Activated naive CD4-positive, alpha-beta T cell treated with anti-CD3 and anti-CD28 coated beads, Interleukin-2, amount 10 ng/mL, durations not matched to agents 7 days and 5 days (primary cell): Measurements from ENCODE around the gene PRKACB.
"Not testable (repeated sequence)": the region's sequence is repeated elsewhere in the genome, so short reads cannot be mapped to it uniquely, and the experiment has no call there.

Experiments
- CTCF ChIA-PET: fragments of 350-600 bp; sonication (Branson Sonifier 250); formaldehyde crosslinking; loops from one replicate; lab custom pipeline; 2021; ENCODE audit warnings: antibody characterized with exemption; lab: Charles Lee
- DNase-seq: peaks from one replicate; pipeline ENCODE4 v3.0.0-alpha.2; 2020
- H3K27ac Mint-ChIP-seq: one replicate; pipeline ENCODE4 v1.8.0; 2021; ENCODE audit warnings: mild to moderate bottlenecking, moderate library complexity, mixed read lengths
- H3K27me3 Mint-ChIP-seq: one replicate; pipeline ENCODE4 v1.8.0; 2021; ENCODE audit warnings: mild to moderate bottlenecking, mixed read lengths
- H3K36me3 Mint-ChIP-seq: one replicate; pipeline ENCODE4 v1.8.0; 2021; ENCODE audit warnings: mixed read lengths
- H3K4me1 Mint-ChIP-seq: one replicate; pipeline ENCODE4 v1.8.0; 2021; ENCODE audit warnings: mixed read lengths
- H3K4me3 Mint-ChIP-seq: one replicate; pipeline ENCODE4 v1.8.0; 2021; ENCODE audit warnings: mild to moderate bottlenecking, moderate library complexity, mixed read lengths
- H3K9me3 Mint-ChIP-seq: one replicate; pipeline ENCODE4 v1.8.0; 2021; ENCODE audit warnings: mixed read lengths

PRKACB gene

GRCh38 chr1:84214115-84214956 is 70.3 kb downstream of the PRKACB start:
- CTCF ChIA-PET = interaction anchor here (1.0 kb wide), 1 partner anchor 282 kb away, joined by 3 read pairs; no protein-coding TSS in a partner anchor
- Mint-ChIP-seq H3K27ac (no peak overlapping the region), H3K9me3 (no peaks in the 10 kb centered on the region), H3K36me3 (peaks cover 47% of the 10 kb centered on the region), H3K4me3 (no peak overlapping the region), H3K4me1 (no peaks in the 10 kb centered on the region), H3K27me3 (no peaks in the 10 kb centered on the region)
- DNase-seq = no peak

GRCh38 chr1:84217239-84217638 is 73.2 kb downstream of the PRKACB start:
- Mint-ChIP-seq H3K9me3 (peaks cover 7% of the 10 kb centered on the region), H3K27ac (no peak overlapping the region), H3K4me1 (no peaks in the 10 kb centered on the region), H3K4me3 (no peak overlapping the region), H3K27me3 (no peaks in the 10 kb centered on the region), H3K36me3 (peaks cover 63% of the 10 kb centered on the region)
- CTCF ChIA-PET = no interaction called here
- no peak for DNase-seq

- H3K27ac Mint-ChIP-seq = no peak overlapping the region
- peaks cover 3% of the 10 kb centered on the region for H3K4me1 Mint-ChIP-seq
- H3K36me3 Mint-ChIP-seq = peaks cover 68% of the 10 kb centered on the region
- CTCF ChIA-PET = no interaction called here
- no peaks in the 10 kb centered on the region for H3K27me3 Mint-ChIP-seq
- no peak for DNase-seq
- peaks cover 20% of the 10 kb centered on the region for H3K9me3 Mint-ChIP-seq
- no peak overlapping the region for H3K4me3 Mint-ChIP-seq
Measured at GRCh38 chr1:84223751-84224432, 79.8 kb downstream of the PRKACB start.

GRCh38 chr1:84224905-84225304 is 80.8 kb downstream of the PRKACB start:
- Mint-ChIP-seq H3K27ac (no peak overlapping the region), H3K4me3 (no peak overlapping the region), H3K9me3 (peaks cover 20% of the 10 kb centered on the region)

GRCh38 chr1:84225646-84226045 is 81.6 kb downstream of the PRKACB start:
- Mint-ChIP-seq H3K9me3 (peaks cover 22% of the 10 kb centered on the region), H3K27me3 (no peaks in the 10 kb centered on the region), H3K27ac (no peak overlapping the region), H3K4me1 (peaks cover 3% of the 10 kb centered on the region), H3K36me3 (peaks cover 57% of the 10 kb centered on the region), H3K4me3 (no peak overlapping the region)
- CTCF ChIA-PET = no interaction called here
- DNase-seq = no peak

More at GRCh38 chr1:84224905-84225304, 80.8 kb downstream of the PRKACB start:
- CTCF ChIA-PET = no interaction called here
- DNase-seq = no peak
- Mint-ChIP-seq H3K36me3 (peaks cover 61% of the 10 kb centered on the region), H3K27me3 (no peaks in the 10 kb centered on the region), H3K4me1 (peaks cover 3% of the 10 kb centered on the region)

GRCh38 chr1:84232676-84233075 is 88.6 kb downstream of the PRKACB start:
- DNase-seq, CTCF ChIA-PET, H3K4me3 Mint-ChIP-seq, H3K4me1 Mint-ChIP-seq, H3K27me3 Mint-ChIP-seq, H3K9me3 Mint-ChIP-seq, H3K27ac Mint-ChIP-seq: not testable (repeated sequence)
- H3K36me3 Mint-ChIP-seq = peaks cover 41% of the 10 kb centered on the region

GRCh38 chr1:84236256-84236655 is 92.2 kb downstream of the PRKACB start:
- CTCF ChIA-PET = no interaction called here
- H3K4me3 Mint-ChIP-seq = no peak overlapping the region
- no peaks in the 10 kb centered on the region for H3K27me3 Mint-ChIP-seq
- H3K9me3 Mint-ChIP-seq = peaks cover 10% of the 10 kb centered on the region
- no peak overlapping the region for H3K27ac Mint-ChIP-seq
- DNase-seq = no peak
- peaks cover 63% of the 10 kb centered on the region for H3K36me3 Mint-ChIP-seq
- H3K4me1 Mint-ChIP-seq = peaks cover 12% of the 10 kb centered on the region

- Mint-ChIP-seq H3K4me1 (peaks cover 12% of the 10 kb centered on the region), H3K9me3 (peaks cover 7% of the 10 kb centered on the region), H3K4me3 (no peak overlapping the region), H3K36me3 (peaks cover 36% of the 10 kb centered on the region), H3K27ac (no peak overlapping the region), H3K27me3 (peaks cover 4% of the 10 kb centered on the region)
- no peak for DNase-seq
- CTCF ChIA-PET = no interaction called here
Measured at GRCh38 chr1:84242641-84243040, 98.6 kb downstream of the PRKACB start.

GRCh38 chr1:84245563-84245962 is 101.5 kb downstream of the PRKACB start:
- H3K36me3 Mint-ChIP-seq = peaks cover 13% of the 10 kb centered on the region
- CTCF ChIA-PET = no interaction called here
- H3K27me3 Mint-ChIP-seq = peaks cover 8% of the 10 kb centered on the region

GRCh38 chr1:84246213-84246612 is 102.1 kb downstream of the PRKACB start:
- Mint-ChIP-seq H3K27ac (no peak overlapping the region), H3K36me3 (peaks cover 6% of the 10 kb centered on the region), H3K9me3 (peaks cover 9% of the 10 kb centered on the region), H3K27me3 (peaks cover 8% of the 10 kb centered on the region), H3K4me1 (no peaks in the 10 kb centered on the region), H3K4me3 (no peak overlapping the region)
- DNase-seq = no peak
- CTCF ChIA-PET = no interaction called here

More at GRCh38 chr1:84245563-84245962, 101.5 kb downstream of the PRKACB start:
- no peaks in the 10 kb centered on the region for H3K4me1 Mint-ChIP-seq
- H3K9me3 Mint-ChIP-seq = peaks cover 9% of the 10 kb centered on the region
- no peak overlapping the region for H3K4me3 Mint-ChIP-seq
- H3K27ac Mint-ChIP-seq = no peak overlapping the region
- no peak for DNase-seq

GRCh38 chr1:84247425-84248220 is 103.6 kb downstream of the PRKACB start:
- DNase-seq = no peak
- Mint-ChIP-seq H3K4me1 (no peaks in the 10 kb centered on the region), H3K27me3 (peaks cover 8% of the 10 kb centered on the region), H3K36me3 (no peaks in the 10 kb centered on the region), H3K9me3 (peaks cover 5% of the 10 kb centered on the region), H3K4me3 (no peak overlapping the region), H3K27ac (no peak overlapping the region)
- CTCF ChIA-PET = interaction anchor here (0.7 kb wide), 1 partner anchor 94 kb away, joined by 3 read pairs; no protein-coding TSS in a partner anchor

GRCh38 chr1:84250668-84251067 is 106.6 kb downstream of the PRKACB start:
- H3K36me3 Mint-ChIP-seq = no peaks in the 10 kb centered on the region
- CTCF ChIA-PET = no interaction called here

GRCh38 chr1:84253036-84253435 is 109.0 kb downstream of the PRKACB start:
- H3K27me3 Mint-ChIP-seq = peaks cover 4% of the 10 kb centered on the region
- no peak overlapping the region for H3K27ac Mint-ChIP-seq
- CTCF ChIA-PET = no interaction called here
- no peaks in the 10 kb centered on the region for H3K4me1 Mint-ChIP-seq
- H3K4me3 Mint-ChIP-seq = no peak overlapping the region
- peaks cover 5% of the 10 kb centered on the region for H3K9me3 Mint-ChIP-seq
- no peaks in the 10 kb centered on the region for H3K36me3 Mint-ChIP-seq
- DNase-seq = no peak

More at GRCh38 chr1:84250668-84251067, 106.6 kb downstream of the PRKACB start:
- H3K9me3 Mint-ChIP-seq = peaks cover 5% of the 10 kb centered on the region
- H3K4me3 Mint-ChIP-seq = no peak overlapping the region
- no peak overlapping the region for H3K27ac Mint-ChIP-seq
- H3K27me3 Mint-ChIP-seq = peaks cover 8% of the 10 kb centered on the region
- no peak for DNase-seq
- no peaks in the 10 kb centered on the region for H3K4me1 Mint-ChIP-seq

GRCh38 chr1:84253891-84254290 is 109.8 kb downstream of the PRKACB start:
- peaks cover 4% of the 10 kb centered on the region for H3K27me3 Mint-ChIP-seq
- CTCF ChIA-PET = no interaction called here
- H3K9me3 Mint-ChIP-seq = peaks cover 5% of the 10 kb centered on the region
- H3K4me3 Mint-ChIP-seq = no peak overlapping the region
- no peak overlapping the region for H3K27ac Mint-ChIP-seq
- H3K36me3 Mint-ChIP-seq = no peaks in the 10 kb centered on the region
- H3K4me1 Mint-ChIP-seq = no peaks in the 10 kb centered on the region
- DNase-seq = no peak
